Ishikawa (cell line): ENCODE results near the gene FARS2.

ENCODE experiments used
- CEBPB ChIP-seq: IDR thresholded peaks from 2 replicates; pipeline ENCODE4 v1.6.1; 2012
- CREB1 ChIP-seq: IDR thresholded peaks from 2 replicates; pipeline ENCODE4 v1.6.1; 2012; ENCODE audit warnings: low read depth
- EP300 ChIP-seq: IDR thresholded peaks from 2 replicates; pipeline ENCODE4 v1.6.1; 2012; ENCODE audit warnings: borderline replicate concordance
- FOXM1 ChIP-seq: IDR thresholded peaks from 2 replicates; pipeline ENCODE4 v1.6.1; 2012; ENCODE audit warnings: low read depth, borderline replicate concordance
- NFIC ChIP-seq: IDR thresholded peaks from 2 replicates; pipeline ENCODE4 v1.6.1; 2012
- RAD21 ChIP-seq: IDR thresholded peaks from 2 replicates; pipeline ENCODE4 v1.6.1; 2012; ENCODE audit warnings: low read depth
- TAF1 ChIP-seq: IDR thresholded peaks from 2 replicates; pipeline ENCODE4 v1.6.1; 2012; ENCODE audit warnings: low read depth, mild to moderate bottlenecking
- TCF12 ChIP-seq: IDR thresholded peaks from 2 replicates; pipeline ENCODE4 v1.6.1; 2012; ENCODE audit warnings: low read depth
- TEAD4 ChIP-seq: IDR thresholded peaks from 2 replicates; pipeline ENCODE4 v1.6.1; 2012
- USF1 ChIP-seq: IDR thresholded peaks from 2 replicates; pipeline ENCODE4 v1.6.1; 2012
- YY1 ChIP-seq: IDR thresholded peaks from 2 replicates; pipeline ENCODE4 v1.6.1; 2012; ENCODE audit warnings: low read depth
- TF ChIP-seq, protein P1 (sequence below): IDR thresholded peaks from 2 replicates; pipeline ENCODE4 v1.6.1; 2012
- TF ChIP-seq, protein P2 (sequence below): IDR thresholded peaks from 2 replicates; pipeline ENCODE4 v1.6.1; 2012; ENCODE audit warnings: low read depth, mild to moderate bottlenecking

The FARS2 gene

GRCh38 chr6:5814901-5815300 is 553.6 kb downstream of the FARS2 start:
- no peak for TF ChIP-seq TCF12
- TF ChIP-seq, protein P1, sequence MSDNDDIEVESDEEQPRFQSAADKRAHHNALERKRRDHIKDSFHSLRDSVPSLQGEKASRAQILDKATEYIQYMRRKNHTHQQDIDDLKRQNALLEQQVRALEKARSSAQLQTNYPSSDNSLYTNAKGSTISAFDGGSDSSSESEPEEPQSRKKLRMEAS: no peak
- no peak for TF ChIP-seq USF1
- TF ChIP-seq TEAD4: no peak
- TF ChIP-seq CEBPB: no peak
- TF ChIP-seq, protein P2, sequence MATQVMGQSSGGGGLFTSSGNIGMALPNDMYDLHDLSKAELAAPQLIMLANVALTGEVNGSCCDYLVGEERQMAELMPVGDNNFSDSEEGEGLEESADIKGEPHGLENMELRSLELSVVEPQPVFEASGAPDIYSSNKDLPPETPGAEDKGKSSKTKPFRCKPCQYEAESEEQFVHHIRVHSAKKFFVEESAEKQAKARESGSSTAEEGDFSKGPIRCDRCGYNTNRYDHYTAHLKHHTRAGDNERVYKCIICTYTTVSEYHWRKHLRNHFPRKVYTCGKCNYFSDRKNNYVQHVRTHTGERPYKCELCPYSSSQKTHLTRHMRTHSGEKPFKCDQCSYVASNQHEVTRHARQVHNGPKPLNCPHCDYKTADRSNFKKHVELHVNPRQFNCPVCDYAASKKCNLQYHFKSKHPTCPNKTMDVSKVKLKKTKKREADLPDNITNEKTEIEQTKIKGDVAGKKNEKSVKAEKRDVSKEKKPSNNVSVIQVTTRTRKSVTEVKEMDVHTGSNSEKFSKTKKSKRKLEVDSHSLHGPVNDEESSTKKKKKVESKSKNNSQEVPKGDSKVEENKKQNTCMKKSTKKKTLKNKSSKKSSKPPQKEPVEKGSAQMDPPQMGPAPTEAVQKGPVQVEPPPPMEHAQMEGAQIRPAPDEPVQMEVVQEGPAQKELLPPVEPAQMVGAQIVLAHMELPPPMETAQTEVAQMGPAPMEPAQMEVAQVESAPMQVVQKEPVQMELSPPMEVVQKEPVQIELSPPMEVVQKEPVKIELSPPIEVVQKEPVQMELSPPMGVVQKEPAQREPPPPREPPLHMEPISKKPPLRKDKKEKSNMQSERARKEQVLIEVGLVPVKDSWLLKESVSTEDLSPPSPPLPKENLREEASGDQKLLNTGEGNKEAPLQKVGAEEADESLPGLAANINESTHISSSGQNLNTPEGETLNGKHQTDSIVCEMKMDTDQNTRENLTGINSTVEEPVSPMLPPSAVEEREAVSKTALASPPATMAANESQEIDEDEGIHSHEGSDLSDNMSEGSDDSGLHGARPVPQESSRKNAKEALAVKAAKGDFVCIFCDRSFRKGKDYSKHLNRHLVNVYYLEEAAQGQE: no peak
- TF ChIP-seq RAD21: no peak
- no peak for TF ChIP-seq FOXM1
- TF ChIP-seq NFIC: no peak
- TF ChIP-seq EP300: no peak
- no peak for TF ChIP-seq YY1
- TF ChIP-seq TAF1: no peak
- no peak for TF ChIP-seq CREB1

DNA sequence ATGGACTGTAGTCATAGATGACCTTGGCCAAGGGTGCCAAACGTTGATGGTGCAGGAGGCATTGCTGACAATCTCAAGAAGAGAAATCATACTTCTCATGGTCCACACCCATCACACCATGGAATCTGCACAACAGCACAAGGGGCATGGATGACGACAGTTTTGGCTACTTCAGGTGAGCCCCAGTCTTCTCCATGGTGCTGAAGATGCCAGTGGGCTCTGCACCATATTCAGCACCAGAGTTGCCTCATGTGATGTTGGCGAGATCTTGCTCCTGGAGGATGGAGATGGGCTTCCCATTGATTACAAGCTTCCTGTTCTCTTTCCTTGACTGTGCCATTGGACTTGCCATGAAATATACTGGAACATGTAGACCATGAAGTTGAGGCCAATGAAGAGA is 556.6 kb downstream of the FARS2 start:
- TF ChIP-seq, protein P2: peak; percentile 83
- no peak for TF ChIP-seq TEAD4
- TF ChIP-seq CEBPB: no peak
- TF ChIP-seq EP300: no peak
- TF ChIP-seq USF1: no peak
- no peak for TF ChIP-seq YY1

GRCh38 chr6:5818959-5819358 is 557.6 kb downstream of the FARS2 start:
- TF ChIP-seq CEBPB: peak; percentile 84
- TF ChIP-seq RAD21: no peak
- TF ChIP-seq USF1: no peak
